IPS-NIHi7 (cell line): ENCODE measurements around the gene SFSWAP.
"Not testable (repeated sequence)": the region's sequence is repeated elsewhere in the genome, so short reads cannot be mapped to it uniquely, and the experiment has no call there.

Experiments
- DNase-seq: peaks from one replicate; pipeline ENCODE4 v3.0.0; 2012; ENCODE audit warnings: mixed read lengths; ENCODE audit errors: extremely low spot score

SFSWAP gene

GRCh38 chr12:131809476-131810254 lies 98.8 kb downstream of the SFSWAP start:
- DNase-seq = not testable (repeated sequence)

- no peak for DNase-seq
Measured at GRCh38 chr12:131810726-131811125, 99.8 kb downstream of the SFSWAP start.

GRCh38 chr12:131815131-131815530 lies 104.2 kb downstream of the SFSWAP start:
- DNase-seq = no peak

GRCh38 chr12:131816495-131816894 lies 105.6 kb downstream of the SFSWAP start:
- DNase-seq = no peak

- no peak for DNase-seq
Measured at GRCh38 chr12:131817241-131817640, 106.4 kb downstream of the SFSWAP start.

- DNase-seq = no peak
Measured at GRCh38 chr12:131818821-131819585, 108.1 kb downstream of the SFSWAP start.

GRCh38 chr12:131824450-131824849 lies 113.6 kb downstream of the SFSWAP start:
- no peak for DNase-seq

- DNase-seq = no peak
Measured at GRCh38 chr12:131825146-131825892, 114.4 kb downstream of the SFSWAP start.

- no peak for DNase-seq
Measured at GRCh38 chr12:131826097-131826928, 115.4 kb downstream of the SFSWAP start.

GRCh38 chr12:131827961-131828534 lies 117.2 kb downstream of the SFSWAP start, which contains the start of gene MMP17:
MMP17 (plus strand) TSS chr12:131828393; CDS start chr12:131828495, 102 bp downstream.
- peak; percentile 80 for DNase-seq

- DNase-seq = peak; percentile 54
Measured at GRCh38 chr12:131828671-131829355, 117.9 kb downstream of the SFSWAP start.

GRCh38 chr12:131829356-131829747 lies 118.5 kb downstream of the SFSWAP start:
- DNase-seq = no peak

GRCh38 chr12:131829791-131830334 lies 119.0 kb downstream of the SFSWAP start:
- no peak for DNase-seq

GRCh38 chr12:131830335-131830913 lies 119.5 kb downstream of the SFSWAP start:
- DNase-seq = peak; percentile 73

- DNase-seq = no peak
Measured at GRCh38 chr12:131830914-131831571, 120.2 kb downstream of the SFSWAP start.

GRCh38 chr12:131831635-131832041 lies 120.7 kb downstream of the SFSWAP start:
- DNase-seq = no peak

- DNase-seq = no peak
Measured at GRCh38 chr12:131832321-131833231, 121.7 kb downstream of the SFSWAP start.

- DNase-seq = no peak
Measured at GRCh38 chr12:131833288-131833895, 122.5 kb downstream of the SFSWAP start.
